Muscle of back (tissue), 11 donors: ENCODE measurements around the gene ARID5B. TPM values are rescaled to one million over a fixed set of nuclear protein-coding genes. Genes with fewer than 3 reads are reported as not detected.

Source experiments
- DNase-seq, 3 donors: peaks; one replicate each; pipeline versions ENCODE4 v3.0.0 to v3.0.0-alpha.2; 2013
- polyA plus RNA-seq, 10 donors: library from polyadenylated mRNA; unstranded; fragments of 120-200 nt; gene quantifications; one replicate each; pipeline ENCODE4 v1.2.1, GENCODE V29; 2013; ENCODE audit not compliant: insufficient read length in 10 of 10

The ARID5B gene
- polyA plus RNA-seq, 10 donors: 11.5 to 30.6 (median 19.6) TPM

DNA sequence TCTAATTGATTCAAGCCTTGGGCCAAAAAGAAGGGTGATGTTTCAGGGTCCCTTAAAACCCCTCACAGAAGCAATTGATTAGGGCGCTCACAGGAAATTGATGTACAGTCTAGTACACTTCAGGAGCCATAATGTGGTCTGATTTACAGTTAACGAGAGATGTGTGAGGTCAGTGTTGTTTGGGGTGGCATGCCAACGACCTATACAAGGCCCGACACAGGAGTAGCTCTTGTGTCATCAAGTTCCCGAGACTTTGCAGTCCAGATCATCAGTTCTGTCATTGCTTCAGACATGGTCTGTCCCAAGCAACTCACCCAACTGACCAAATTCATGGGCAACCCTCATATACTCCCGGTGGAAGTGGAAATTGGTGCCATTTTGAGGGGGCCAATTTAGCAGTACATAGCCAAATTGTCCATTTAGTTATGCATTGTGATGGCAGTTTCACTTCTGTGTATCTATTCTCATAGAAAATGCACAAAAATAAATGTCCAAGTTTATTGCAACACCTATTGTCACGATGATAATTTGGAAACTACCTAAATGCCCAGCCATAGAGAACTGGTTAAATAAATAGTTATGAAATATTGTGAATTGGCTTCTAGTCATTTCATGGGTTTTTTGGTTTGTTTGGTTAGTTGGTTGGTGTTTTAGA lies 18.0 kb upstream of the ARID5B start:
- no peak for DNase-seq

DNA sequence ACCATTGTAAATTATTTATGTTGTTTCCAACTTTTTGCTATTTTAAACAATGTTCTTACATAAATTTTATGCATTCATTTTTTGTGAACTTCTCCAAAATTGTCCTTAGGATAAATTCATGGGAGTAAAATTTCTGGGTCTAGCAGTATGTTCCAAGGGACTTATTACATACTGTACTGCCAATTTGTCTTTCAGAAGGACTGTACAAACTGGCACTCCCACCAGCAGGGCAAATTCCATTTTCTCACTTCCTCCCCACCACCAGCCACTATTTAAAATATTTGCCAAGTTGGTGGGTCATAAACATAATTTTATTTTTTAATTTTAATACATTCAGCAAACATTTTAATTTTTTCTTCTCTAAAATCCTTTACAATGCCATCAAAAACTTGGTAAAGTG lies 13.7 kb upstream of the ARID5B start:
- no peak for DNase-seq

DNA sequence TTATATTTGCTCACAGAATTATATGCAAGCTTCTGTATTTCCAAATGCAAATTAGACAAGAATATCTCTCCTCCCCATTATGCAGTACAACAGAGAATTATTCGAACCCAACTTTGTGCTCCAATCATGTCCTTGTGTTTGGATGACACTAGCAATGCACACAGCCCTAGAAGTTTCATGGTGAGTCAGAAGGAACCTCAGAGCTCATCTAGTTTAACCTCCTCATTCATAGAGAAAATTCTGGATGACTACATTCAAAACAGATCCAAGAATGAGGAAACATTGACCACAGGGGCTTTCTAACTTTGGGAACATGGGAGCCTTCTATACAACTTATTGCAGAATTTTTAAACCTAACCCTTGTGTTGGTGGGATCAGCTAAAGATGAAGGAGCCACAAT lies 12.8 kb upstream of the ARID5B start:
- no peak for DNase-seq

DNA sequence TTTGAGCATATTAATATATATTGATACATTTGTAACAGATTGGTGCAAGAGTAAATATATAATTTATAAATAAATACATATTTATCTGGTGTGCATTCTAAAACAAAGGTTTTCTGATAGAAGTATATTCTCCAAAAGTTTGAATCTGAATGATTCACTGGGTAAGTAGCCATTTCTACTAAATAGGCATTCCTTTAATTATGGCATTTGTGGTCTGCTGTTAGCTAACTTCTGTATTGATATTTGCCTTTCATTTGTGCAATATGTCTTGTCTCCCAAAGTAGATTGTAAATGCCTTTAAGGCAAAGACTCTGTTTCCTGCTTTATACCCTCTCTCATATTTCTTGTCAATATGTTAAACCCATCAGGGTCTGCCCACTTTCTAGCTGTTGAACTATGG lies 11.1 kb upstream of the ARID5B start:
- no peak for DNase-seq

DNA sequence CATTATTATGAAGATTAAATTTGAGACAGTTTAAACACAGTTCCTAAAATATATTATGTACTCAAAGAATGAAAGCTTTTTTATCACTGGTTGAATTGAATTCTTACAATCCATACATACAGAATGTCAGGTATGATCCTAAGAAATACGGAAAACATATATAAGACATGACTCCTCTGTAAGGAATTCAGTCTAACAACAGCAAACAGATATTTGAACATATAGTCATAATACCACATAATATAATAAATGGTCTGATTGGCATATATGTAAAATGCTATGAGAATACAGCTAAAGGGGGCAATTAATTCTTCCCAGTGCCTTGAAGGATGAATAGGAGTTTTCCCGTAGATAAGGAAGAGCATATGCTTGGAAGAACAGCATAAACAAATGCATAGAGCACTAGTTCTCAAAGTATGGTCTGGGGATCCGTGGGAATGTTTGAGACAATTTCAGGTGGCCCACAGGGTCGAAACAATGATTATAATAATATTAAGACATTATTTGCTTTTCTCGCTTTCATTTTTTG lies 10.6 kb upstream of the ARID5B start:
- no peak for DNase-seq

DNA sequence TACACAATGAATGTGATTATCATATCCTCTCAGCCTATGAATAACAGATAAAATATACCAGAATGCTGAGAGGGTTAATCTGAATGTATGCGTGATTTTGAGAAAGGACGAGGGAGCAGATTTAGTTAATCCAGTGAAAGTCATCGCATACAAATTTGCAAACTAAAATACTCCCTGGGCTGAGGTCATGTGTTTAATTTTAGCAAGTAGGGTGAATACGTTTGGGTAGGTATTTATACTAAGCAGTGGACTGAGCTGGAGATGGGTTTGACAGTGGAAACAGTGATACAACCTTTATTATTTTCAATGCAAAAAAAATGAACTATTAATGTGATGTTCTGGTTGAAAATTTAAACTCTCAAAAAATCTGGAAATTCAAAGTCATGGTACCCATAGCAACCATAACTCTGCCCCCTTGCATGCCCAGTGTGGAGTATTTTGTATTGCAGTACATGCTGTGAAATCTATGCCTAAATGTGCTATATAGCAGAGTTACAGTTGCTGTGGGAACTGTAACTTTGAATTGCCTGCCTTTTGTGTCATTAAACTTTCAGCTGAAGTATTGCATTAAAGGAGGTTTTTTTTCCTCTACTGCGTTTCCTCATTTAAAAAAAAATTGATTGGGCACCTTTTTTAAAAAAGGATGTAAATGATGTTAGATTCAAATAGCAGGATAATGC lies 9.5 kb upstream of the ARID5B start:
- DNase-seq: no peak

DNA sequence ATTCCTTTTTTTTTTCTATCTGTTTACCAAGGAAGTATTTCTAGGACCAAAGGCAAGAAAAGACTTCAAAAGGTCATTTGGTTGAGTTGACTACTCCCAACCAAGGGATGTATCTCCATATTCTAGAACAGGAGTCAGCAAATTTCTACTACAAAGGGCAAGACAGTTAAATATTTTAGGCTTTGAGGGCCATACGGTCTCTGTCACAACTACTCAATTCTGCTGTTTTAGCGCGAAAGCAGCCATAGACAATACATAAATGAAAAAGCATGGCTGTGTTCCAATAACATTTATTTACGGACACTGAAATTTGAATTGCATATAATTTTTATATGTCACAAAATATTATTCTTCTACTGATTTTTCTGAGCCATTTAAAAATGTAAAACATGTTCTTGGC lies 8.5 kb upstream of the ARID5B start:
- no peak for DNase-seq

DNA sequence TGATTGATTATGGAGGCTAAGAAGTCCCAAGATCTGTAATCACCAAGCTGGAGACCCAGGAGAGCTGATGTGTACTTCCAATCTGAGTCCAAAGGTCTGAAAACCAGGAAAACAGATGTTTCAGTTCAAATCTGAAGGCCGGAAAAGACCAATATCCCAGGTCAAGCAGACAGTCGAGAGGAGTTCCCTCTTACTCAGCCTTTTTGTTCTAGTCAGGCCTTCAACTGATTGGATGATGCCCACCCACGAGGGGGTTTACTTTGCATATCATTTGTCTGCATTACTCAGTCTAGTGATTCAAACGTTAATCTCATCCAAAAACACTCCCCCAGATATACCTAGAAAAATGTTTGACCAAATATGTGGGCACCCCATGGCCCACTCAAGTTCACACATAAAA lies 7.4 kb upstream of the ARID5B start:
- no peak for DNase-seq

DNA sequence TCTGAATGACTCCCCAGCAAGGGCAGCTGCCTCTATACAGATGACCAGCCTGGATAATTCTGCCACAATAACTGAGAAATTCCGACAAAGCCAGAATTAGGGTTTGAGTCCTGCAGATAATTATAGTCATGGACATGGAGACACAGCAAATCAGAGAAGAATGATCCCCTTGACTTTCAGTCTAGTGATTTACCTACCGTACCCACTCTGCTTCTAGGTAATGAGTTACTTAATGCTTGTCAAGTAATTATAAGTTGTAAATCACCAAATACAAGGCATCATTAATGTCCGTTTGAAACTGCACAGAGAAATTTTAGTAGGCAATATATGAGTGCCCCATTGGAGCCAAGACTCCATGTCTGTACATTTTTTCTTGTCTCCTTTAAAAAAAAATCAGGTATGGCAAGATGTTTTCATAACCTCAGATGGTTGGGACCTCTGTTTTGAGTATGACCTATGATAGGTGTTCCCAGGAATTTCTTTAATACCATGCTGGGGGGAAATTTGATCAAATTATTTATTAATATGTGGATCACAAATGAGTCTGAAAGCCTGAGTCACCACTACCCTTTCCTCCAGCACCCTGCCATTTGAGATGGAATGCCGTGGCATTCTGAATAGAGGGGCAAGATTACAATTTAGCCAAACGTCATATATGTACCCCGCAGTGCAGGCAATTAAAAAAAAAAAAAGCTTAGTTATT lies 5.5 kb upstream of the ARID5B start:
- DNase-seq: no peak

DNA sequence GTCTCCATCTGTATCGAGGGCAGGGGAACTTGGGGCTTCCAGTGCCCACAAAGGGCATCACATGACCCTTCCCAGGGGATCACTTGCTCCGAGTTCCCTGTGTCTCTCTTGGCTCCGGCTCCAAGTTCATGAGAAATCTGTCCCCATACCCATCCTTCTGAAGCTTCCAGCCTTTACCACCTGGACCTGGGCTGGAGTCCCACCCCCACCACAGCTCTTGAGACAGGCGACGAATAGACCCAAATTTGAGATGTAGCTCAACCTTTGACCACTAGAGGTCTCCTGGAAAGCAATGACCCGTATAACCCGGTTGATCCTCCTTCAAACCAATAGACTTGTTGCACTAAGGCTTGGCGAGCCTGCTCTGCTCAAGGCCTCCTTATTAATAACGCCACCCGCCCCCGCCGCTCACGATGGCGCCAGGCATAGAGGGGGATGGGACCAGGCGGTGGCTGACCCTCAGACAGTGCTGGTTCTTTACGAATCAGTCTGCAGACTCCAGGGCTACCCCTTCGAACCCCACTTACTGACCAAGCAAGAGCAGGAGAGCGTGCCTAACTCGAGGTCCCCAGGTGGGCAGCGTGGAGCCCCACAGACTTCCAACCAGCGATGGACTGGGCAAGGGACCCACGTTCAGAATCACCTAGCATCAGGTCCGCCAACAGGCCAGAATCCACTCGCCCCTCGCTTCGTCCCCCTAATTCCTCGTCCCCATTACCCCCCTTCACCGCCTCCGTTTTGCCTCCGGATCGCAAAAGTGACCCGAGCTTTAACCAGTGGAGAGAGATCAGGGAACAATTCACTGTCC lies 4.4 kb upstream of the ARID5B start:
- peak in 2 of 3 donors; percentile 77 to 87 for DNase-seq

DNA sequence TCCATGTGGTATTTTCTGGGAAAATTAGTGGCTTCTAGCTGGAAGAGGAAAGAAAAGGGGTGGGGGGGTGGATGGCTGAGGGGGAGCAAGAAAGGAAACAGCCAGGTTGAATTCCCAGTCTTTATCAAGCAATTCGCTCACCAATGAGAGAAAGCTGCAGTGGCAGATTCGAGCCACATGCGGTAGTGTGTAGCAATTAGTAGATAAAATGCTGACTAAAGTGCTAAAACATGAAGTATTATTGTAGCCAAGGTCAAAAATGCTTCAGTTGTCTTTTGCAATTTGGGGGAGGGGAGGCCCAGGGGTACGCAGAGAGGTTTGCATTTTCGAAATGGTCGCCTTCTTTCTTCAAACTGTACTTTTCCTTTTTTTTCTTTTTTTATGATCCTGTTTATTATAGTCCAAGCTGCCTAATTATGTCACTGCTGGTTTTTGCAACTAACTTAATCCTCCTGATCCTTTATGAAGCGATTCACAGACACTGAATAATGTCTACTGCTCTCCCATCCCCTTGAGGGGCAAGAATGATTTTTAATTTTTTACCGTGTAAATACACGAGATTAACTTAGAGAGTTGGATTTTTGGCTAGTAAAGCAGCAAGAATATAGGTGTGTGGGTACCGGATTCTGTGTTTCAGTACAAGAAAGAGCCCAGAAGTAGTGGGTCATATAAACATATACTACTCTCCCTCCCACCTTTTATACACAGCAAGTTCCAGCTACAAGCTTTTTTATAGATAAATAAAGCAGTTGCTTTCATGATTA lies 3.6 kb upstream of the ARID5B start:
- DNase-seq: peak in 2 of 3 donors; percentile 40 to 80

DNA sequence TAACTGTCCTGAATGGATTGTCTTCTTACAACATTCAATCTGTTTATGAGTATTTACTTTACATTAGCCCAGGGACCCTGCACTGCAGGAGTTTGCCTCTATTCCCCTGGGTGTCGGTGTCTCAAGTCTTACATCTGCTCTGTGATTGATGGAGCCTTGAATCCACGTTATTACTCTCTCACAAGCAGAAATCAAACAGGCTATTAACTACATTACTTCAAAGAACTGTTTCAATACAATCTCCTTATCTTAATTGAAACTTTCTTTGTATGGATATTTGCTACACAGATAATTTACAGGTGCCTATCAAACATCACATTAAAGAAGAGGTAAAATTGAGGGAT lies 3.1 kb upstream of the ARID5B start:
- DNase-seq: no peak

DNA sequence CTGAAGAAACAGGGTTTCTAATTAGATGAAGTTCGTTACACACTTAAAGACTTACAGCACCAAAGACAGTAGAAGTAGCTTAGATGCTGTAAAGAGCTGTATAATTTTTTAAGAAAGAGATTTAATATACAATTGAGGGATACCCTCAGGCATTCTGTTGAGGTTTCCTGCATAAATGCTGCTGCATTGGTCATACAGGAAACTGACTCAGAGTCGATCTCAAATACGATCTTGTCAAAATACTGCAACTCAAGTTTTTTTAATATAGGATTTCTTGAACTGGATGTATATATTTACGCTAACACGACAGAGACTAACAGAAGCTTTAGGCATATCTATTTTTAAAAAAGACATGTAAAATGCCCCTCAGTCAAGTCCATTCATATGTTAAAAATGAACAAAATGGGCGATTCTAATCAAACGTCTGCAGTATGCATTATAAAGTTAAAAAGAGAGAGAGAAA lies 2.4 kb upstream of the ARID5B start:
- no peak for DNase-seq

DNA sequence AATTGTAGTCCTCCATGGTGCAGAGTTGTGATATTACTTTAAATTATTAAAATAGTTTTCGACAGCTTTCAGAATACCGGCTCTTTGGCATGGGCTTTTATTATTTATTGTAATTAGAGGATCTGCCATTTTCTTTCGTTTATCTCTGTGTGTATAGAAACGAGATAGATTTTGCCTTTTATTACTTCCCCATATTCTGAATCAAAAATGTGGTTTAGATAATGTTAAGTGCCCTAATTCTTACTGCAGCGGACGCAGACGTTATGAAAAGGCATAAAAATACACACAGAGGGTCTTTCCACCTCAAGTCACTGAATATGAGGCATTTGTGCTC lies 1.9 kb upstream of the ARID5B start:
- no peak for DNase-seq

DNA sequence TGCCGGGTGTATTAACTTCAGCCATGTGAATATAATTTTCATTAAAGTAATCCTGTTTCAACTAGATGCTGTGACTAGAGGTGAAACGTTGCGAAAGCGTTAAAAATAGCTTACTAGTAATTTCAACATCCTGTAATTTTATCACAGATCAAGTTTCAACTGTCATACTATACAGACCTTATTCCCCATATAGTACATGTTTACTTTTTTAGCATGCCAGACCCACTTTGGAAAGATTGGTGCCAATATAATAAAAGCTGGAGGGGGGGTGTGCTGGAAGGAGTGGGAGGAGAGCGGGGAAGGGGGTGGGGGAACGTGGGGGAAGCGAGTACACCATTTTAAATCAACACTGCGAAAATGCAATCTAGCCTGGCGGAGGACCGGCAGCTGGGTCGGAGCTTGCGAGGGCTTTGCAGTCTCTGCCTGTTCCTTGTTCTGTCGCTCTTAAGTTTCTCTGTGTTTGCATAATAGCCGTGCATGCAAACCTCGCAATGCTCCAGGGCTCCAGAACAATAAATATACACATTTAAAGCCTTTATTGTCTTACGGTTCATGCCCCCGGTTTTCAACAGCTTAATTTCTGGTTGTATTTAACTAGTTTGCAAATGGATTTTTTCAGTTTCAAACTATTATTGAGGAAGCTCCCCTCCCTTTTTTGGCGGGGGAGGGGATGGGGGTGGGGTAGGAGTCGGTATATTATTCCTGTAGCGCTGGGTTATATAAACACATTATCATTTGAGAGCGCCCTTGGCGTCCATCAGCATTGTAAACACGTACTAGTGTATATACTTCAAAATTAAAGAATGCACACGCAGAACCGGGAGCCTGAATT lies 1.3 kb upstream of the ARID5B start:
- peak; percentile 68 to 87 (median 75) for DNase-seq

DNA sequence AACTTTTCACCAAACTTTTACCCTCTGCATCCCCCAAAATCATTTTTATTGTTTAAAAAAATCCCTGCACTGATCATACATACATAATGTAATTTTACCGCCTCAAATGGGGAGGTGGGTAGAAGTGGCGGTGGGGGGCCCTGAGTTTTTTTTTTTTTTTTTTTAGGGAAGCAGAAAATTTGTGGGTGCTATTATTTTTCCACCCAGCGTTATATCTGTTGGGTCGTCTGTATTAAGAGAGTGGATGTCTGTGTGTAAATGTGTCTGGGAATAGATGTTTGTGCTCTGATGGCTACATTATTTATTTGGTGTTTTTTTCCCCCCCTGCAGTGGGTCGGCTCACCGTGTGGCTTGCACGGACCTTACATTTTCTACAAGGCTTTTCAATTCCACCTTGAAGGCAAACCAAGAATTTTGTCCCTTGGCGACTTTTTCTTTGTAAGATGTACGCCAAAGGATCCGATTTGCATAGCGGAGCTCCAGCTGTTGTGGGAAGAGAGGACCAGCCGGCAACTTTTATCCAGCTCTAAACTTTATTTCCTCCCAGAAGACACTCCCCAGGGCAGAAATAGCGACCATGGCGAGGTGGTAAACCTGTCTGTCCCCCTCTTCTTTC lies 438 bp downstream of the ARID5B start:
- peak in 2 of 3 donors; percentile 75 to 93 for DNase-seq

DNA sequence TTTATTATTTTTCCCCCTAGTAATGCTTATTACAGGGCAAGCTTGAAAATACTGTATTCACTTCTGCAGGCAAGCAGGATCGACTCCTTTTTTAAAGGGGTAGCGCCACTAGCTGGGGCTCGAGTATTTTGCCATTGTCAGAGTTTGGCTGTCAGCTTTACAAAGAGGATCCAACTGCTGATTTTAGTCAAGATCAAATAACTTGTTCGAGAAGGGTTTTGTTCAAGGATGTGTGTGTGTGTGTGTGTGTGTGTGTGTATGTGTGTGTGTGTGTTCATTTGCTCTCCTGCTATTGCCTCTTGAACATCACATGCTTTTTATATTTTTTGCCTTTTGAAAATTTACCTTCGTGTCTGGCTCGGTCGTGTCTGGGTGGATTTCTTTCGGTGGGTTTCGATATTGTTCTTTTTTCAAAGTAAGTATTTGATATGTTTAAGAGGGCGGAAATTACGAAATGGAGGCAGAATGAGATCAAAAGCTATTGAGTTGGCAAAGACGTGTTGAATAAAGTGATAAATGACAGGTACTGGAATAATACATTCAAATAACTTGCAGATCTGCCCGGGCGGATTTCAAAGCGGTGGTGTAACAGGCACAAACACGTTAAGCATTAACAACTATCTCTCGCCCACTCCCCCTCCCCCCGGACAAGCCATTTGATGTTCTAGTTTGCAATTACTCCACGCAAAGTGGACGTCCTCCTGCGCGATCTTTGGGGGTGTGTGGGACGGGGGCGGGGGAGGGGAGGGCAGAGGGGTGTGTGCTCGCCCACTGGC lies 1.1 kb downstream of the ARID5B start:
- peak; percentile 77 to 94 (median 83) for DNase-seq

DNA sequence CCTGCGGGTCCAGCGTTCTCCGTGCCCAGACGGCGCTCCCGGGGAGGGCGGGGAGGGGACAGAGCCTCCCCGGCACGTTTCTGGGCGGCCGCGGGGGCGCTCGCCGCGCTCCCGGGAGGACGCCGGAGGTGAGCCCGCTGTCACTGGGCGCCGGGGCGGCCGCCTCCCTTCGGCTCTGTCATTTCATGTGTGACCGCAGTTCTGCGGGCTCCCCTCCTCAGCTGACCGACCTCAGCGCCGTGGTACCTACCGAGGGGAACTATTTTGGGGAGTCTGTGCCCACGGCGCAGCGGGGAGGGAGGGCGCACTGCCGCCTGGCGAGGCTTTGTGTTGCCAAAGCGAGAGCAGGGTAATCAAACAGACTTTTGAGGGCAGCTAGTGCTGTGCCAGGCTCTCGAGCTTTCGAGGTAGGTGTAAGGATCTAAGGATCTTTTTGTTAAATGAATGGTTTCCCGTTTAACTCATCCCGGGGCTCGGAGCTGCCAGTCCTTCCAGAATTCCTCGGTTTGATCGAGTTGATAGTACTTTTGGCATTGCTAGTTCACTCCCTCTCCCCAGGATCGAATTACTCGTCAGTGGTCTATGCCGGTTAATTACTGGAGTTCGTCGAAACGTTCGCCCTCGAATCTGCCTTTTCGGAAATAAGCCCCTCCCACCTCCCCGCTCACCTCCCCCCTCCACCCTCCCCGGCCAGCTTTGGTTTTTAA lies 1.9 kb downstream of the ARID5B start:
- DNase-seq: peak; percentile 66 to 89 (median 79)
